PFSK-1 (cell line): ENCODE measurements around the gene RNF220.

Source experiments
- FOXP2 ChIP-seq: optimal IDR thresholded peaks from 2 replicates; pipeline ENCODE3; 2011; ENCODE audit warnings: borderline replicate concordance, control low read depth, inconsistent platforms; ENCODE audit not compliant: insufficient read depth; ENCODE audit errors: extremely low read length, extremely low read depth
- POLR2AphosphoS5 ChIP-seq: IDR thresholded peaks from 2 replicates; pipeline ENCODE4 v1.6.1; 2012; ENCODE audit warnings: low read depth, mild to moderate bottlenecking, control low read depth, low read length, moderate library complexity
- SIN3A ChIP-seq: IDR thresholded peaks from 2 replicates; pipeline ENCODE4 v1.6.1; 2012; ENCODE audit warnings: mild to moderate bottlenecking, low read length, moderate library complexity, borderline replicate concordance; ENCODE audit not compliant: insufficient read depth
- TAF1 ChIP-seq: IDR thresholded peaks from 2 replicates; pipeline ENCODE4 v1.6.1; 2012; ENCODE audit warnings: low read length, control low read depth, borderline replicate concordance; ENCODE audit not compliant: insufficient read depth
- TF ChIP-seq, protein P1 (sequence below), 2 experiments: IDR thresholded peaks; 2 replicates each; pipeline versions ENCODE4 v1.6.1 to v1.8.0; 2011 to 2012; ENCODE audit warnings: low read depth in 2 of 2, low read length in 2 of 2, control low read depth in 1 of 2, inconsistent platforms in 1 of 2, mild to moderate bottlenecking in 1 of 2, moderate library complexity in 1 of 2; ENCODE audit not compliant: insufficient read depth in 1 of 2

RNF220 gene

DNA sequence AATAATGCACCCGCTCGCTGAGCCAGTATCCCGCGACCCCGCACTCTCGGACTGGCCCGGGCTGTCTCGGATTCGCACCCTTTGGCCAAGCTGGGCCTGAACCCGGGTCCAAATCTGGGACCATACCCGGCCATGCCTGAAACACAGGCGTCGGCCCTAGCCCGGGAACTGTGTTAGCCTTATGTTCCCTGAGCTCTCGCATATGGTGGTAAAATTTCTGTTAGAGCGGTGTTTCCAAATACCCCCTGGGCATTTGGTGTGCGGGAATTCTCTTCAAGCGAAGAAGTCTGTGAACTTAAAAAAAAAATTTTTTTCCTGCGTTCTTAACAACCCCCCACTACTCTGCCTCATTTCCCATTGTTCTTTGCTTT lies 3.1 kb downstream of the RNF220 start:
- no peak for TF ChIP-seq TAF1
- TF ChIP-seq FOXP2: no peak
- no peak for TF ChIP-seq SIN3A
- no peak for TF ChIP-seq POLR2AphosphoS5
- TF ChIP-seq, protein P1, sequence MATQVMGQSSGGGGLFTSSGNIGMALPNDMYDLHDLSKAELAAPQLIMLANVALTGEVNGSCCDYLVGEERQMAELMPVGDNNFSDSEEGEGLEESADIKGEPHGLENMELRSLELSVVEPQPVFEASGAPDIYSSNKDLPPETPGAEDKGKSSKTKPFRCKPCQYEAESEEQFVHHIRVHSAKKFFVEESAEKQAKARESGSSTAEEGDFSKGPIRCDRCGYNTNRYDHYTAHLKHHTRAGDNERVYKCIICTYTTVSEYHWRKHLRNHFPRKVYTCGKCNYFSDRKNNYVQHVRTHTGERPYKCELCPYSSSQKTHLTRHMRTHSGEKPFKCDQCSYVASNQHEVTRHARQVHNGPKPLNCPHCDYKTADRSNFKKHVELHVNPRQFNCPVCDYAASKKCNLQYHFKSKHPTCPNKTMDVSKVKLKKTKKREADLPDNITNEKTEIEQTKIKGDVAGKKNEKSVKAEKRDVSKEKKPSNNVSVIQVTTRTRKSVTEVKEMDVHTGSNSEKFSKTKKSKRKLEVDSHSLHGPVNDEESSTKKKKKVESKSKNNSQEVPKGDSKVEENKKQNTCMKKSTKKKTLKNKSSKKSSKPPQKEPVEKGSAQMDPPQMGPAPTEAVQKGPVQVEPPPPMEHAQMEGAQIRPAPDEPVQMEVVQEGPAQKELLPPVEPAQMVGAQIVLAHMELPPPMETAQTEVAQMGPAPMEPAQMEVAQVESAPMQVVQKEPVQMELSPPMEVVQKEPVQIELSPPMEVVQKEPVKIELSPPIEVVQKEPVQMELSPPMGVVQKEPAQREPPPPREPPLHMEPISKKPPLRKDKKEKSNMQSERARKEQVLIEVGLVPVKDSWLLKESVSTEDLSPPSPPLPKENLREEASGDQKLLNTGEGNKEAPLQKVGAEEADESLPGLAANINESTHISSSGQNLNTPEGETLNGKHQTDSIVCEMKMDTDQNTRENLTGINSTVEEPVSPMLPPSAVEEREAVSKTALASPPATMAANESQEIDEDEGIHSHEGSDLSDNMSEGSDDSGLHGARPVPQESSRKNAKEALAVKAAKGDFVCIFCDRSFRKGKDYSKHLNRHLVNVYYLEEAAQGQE (IDR thresholded peaks at IDR 0.05; ENCODE audit: insufficient read depth in 1 of 2, low read depth in 2 of 2, low read length in 2 of 2): no peak

GRCh38 chr1:44408632-44409602 lies 3.9 kb downstream of the RNF220 start:
- TF ChIP-seq FOXP2 (no peak), TAF1 (no peak), POLR2AphosphoS5 (no peak), SIN3A (no peak)
- TF ChIP-seq, protein P1 (IDR thresholded peaks at IDR 0.05; ENCODE audit: insufficient read depth in 1 of 2, low read depth in 2 of 2, low read length in 2 of 2): no peak

DNA sequence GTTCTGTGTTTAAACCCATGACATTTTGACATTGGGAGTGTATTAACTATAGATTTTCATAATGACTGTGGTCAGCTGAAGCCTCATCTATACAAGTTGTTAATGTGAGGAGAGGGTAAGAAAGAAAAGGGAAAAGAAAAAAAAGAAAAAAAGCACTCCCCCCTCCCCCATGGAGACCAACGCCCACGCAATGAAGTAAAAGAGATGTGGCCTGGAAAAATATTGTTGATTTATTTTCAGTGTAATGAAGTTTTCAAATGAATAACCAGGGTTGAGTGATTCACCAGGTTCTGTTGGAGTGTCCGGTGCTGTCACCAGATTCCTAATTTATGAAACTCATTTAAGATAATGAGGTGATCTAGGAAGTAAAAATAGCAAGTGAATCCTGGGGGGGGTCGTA lies 4.7 kb downstream of the RNF220 start:
- no peak for TF ChIP-seq TAF1
- no peak for TF ChIP-seq FOXP2
- no peak for TF ChIP-seq POLR2AphosphoS5
- TF ChIP-seq, protein P1 (IDR thresholded peaks at IDR 0.05; ENCODE audit: insufficient read depth in 1 of 2, low read depth in 2 of 2, low read length in 2 of 2): no peak
- no peak for TF ChIP-seq SIN3A

DNA sequence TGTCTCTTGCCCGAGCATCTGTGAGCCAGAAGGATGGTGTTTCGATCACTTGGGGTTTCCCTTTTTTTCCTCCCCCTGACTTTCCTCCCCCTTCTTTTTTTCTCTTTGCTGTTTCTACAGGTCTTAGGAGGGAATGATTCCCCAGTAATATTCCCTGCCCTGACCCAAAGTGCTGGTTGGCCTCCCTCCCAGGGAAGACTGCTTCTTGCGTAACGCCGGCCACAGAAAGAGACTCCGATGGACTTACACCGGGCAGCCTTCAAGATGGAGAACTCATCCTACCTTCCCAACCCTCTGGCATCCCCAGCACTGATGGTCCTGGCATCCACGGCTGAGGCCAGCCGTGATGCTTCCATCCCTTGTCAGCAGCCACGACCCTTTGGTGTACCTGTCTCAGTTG lies 6.8 kb downstream of the RNF220 start:
- TF ChIP-seq SIN3A: no peak
- TF ChIP-seq, protein P1 (IDR thresholded peaks at IDR 0.05; ENCODE audit: insufficient read depth in 1 of 2, low read depth in 2 of 2, low read length in 2 of 2): no peak
- no peak for TF ChIP-seq FOXP2
- TF ChIP-seq TAF1: no peak
- no peak for TF ChIP-seq POLR2AphosphoS5
